NCI-H128 (cell line): Measurements from ENCODE around the gene GPR146.

Experiments
- DNase-seq: peaks from one replicate; lab custom pipeline; 2025; ENCODE audit not compliant: unreplicated experiment; lab: John Stamatoyannopoulos, UW

Gene GPR146

DNA sequence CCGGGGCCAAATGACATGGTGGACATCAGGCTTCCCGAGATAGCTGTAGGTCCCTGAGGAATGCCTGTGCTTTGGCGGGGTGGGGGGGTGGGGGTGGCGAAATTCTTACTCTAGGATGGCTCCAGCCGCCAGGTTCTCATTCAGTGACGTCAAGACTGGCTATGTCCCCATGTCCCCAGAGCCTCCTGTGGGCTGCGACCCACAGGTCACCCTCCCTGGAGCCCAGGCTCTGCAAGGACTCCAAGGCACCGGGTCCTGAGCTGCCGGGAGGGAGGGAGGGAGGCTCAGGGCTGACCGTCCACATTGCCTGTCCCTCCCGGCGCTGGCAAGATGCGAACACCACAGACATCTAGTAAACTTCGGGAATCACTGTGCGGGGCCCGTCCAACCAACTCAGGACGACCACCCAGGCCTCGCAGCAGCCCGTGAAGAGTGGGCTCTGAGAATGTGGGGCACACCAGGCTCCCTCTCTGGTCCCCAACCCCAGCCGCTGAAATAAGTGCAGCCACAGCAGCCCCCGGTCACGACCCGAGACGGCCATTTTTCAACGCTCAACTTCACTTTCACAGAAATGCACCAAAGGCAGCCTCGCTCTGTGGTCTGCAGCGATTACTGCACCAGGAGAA lies 12.6 kb downstream of the GPR146 start:
- no peak for DNase-seq

DNA sequence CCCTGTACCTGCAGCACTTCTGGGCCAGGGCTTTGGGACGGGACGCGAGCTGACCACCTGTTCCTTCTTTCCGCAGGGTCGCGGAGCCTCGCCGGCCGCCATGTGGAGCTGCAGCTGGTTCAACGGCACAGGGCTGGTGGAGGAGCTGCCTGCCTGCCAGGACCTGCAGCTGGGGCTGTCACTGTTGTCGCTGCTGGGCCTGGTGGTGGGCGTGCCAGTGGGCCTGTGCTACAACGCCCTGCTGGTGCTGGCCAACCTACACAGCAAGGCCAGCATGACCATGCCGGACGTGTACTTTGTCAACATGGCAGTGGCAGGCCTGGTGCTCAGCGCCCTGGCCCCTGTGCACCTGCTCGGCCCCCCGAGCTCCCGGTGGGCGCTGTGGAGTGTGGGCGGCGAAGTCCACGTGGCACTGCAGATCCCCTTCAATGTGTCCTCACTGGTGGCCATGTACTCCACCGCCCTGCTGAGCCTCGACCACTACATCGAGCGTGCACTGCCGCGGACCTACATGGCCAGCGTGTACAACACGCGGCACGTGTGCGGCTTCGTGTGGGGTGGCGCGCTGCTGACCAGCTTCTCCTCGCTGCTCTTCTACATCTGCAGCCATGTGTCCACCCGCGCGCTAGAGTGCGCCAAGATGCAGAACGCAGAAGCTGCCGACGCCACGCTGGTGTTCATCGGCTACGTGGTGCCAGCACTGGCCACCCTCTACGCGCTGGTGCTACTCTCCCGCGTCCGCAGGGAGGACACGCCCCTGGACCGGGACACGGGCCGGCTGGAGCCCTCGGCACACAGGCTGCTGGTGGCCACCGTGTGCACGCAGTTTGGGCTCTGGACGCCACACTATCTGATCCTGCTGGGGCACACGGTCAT lies 13.3 kb downstream of the GPR146 start:
- DNase-seq = no peak

DNA sequence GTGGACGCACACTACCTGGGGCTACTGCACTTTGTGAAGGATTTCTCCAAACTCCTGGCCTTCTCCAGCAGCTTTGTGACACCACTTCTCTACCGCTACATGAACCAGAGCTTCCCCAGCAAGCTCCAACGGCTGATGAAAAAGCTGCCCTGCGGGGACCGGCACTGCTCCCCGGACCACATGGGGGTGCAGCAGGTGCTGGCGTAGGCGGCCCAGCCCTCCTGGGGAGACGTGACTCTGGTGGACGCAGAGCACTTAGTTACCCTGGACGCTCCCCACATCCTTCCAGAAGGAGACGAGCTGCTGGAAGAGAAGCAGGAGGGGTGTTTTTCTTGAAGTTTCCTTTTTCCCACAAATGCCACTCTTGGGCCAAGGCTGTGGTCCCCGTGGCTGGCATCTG lies 14.0 kb downstream of the GPR146 start:
- no peak for DNase-seq

DNA sequence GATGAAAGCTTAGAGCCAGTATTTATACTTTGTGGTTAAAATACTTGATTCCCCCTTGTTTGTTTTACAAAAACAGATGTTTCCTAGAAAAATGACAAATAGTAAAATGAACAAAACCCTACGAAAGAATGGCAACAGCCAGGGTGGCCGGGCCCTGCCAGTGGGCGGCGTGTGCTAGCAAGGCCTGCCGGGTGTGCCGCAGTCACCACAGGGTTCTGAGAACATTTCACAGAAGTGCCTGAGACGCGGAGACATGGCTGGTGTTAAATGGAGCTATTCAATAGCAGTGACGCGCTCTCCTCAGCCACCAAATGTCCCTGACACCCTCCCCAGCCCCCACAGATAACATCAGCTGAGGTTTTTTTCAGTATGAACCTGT lies 14.5 kb downstream of the GPR146 start:
- DNase-seq = no peak

DNA sequence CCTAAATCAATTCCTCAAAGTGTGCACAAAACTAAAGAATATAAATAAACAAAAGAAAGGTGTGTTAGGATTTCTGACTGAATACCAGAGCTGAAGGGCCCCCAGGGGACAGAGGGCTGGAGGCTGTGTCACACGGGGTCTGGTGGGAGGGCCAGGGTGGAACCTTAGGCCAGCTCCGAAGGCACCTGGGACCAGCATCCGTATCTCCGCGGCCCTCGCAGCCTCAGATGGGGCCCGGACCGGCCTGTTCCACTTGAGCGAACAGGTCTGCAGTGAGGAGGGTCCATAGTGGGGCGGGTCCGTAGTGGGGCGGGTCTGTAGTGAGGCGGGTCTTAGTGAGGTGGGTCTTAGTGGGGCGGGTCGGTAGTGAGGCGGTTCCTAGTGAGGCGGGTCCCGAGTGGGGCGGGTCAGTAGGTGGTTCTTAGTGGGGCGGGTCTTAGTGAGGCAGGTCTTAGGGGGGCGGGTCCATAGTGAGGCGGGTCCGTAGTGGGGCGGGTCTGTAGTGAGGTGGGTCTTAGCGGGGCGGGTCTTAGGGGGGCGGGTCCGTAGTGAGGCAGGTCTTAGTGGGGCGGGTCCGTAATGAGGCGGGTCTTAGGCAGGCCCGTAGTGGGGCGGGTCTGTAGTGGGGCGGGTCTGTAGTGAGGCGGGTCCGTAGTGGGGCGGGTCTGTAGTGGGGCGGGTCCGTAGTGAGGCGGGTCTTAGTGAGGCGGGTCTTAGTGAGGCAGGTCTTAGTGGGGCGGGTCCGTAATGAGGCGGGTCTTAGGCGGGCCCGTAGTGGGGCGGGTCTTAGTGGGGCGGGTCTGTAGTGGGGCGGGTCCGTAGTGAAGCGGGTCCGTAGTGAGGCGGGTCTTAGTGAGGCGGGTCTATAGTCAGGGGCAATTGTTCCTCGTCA lies 15.1 kb downstream of the GPR146 start:
- no peak for DNase-seq

DNA sequence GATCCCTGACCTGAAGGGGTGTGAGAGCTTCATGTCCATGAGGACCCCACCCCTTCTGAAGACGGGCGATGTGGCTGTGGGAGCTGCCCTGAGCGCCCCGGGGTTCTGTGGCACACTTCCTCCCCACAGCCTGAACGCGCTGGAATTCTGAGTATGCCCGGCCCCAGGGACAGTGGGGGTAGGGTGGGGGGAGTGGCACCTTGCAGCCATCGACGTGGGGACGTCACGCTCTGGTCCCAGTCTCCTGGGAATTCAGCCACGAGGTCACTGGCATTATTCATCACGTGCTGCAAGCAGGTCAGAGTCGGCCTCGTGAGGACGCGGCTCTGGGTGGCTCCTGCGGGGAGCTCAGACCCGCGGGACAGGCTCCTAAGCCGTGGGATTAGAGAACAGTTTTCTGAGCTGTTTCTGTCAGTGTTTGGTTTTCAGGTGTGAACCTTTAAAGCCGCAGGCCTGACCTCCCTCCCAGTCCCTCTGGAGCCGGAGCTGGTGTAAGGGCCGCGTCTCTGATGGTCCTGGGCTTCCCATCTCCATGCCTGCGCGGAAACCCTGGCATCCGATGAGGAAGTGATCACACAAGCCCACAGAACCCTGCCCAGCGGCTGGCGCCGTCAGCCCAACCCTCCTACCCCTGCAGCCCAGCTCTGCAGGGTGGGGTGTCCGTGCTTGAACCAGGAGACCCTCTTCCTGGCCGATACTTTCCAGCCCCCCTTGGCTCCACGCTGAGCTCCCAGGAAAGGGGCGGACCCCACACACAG lies 16.1 kb downstream of the GPR146 start:
- no peak for DNase-seq

DNA sequence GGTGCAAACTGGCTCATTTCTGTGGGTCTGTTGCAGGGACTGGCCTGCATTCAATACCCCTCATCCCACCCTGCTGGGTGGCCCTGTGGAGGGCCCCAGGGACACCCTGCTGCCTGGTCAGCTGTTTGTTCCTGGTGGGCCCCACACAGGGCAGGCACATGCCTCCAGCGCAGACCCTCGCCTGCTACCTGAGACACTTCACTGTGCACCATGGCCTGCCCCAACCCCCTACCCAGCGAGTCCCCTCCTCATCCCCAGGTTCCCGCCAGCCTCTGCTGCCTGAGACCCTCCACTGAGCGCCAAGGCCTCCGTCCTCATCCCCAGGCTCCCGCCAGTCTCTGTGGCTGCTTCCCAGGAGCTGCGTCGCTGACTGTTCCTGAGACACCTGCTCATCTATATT lies 16.8 kb downstream of the GPR146 start:
- no peak for DNase-seq

DNA sequence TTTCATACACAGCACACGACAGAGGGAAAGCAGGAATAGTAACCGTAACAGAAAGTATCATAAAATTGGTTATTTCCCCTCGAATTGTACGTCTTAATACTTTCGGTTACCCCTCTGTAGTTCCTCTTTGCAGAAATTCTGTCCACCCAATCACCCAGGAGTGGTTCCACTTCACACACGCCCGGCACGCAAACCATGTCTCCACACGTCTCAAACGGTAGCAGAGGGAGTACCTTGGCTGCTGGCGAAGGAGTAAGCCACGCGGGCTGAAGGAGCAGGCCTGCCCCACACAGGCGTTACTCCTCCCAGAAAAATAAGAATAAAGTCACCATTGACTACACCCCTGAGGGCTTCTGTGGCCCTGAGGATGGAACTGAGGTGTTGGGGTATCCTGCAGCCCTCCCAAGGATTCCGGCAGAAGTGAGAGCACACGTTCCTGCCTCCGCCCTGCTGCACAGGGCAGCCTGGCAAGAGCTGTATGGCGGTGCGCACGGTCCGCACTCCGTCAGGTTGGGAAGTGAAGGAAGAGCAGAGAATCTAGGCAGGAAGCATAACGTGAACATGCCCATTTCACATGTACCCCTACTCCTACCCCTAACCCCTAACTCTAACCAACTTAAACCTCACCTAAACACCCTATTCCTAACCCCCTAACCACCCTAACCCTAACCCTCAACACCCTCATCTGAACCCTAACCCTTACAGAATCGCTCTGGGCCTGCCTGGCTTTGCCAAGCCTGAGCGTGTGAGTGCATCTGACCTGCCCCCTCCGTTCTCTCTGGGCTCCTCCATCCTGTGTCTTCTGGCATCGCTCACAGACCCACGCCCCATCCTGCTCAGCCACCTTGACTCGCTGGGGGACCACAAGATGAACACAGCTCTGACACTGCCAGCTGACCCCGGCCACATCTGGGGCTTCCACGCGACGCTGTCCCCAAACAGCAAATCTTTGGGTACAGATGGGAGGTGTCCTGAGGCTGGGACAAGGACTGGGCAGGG lies 18.2 kb downstream of the GPR146 start:
- DNase-seq = no peak

DNA sequence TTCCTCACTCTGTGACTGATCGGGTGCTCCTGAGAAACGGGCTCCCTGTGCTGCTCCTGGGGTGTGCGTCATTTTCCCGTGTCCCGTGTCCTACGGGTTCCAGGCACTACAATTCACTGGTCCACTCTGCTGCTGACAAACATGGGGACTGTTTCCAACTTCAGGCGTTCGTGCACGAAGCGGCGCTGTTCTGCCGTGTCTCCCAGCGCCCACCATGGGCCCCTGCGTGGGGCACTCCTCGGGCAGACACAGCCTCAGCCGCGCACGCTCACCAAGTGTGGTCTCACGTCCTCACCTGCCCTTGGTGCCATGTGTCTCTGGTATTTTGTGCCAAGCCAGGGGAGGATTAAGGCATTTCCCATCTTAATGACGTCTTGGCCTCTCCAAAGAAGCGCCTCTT lies 19.0 kb downstream of the GPR146 start:
- no peak for DNase-seq

DNA sequence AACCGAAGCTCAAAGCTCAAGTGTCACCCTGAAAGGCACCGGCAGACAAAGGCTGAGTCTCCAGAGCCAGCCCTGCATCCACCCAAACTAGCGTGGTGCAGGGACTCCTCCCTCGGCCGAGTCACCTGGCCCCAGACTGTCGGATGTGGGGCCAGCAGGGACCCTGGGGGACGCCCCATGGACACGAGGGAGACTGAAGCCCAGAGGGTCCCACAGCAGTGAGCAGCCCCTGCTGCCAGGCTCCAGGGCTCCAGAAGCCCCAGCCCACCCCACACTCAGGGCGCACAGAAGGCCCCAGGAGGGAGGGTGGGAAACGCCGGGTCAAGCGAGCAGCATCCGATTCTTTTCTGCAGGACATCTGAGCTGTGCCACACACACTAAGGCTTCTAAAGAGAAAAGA lies 20.2 kb downstream of the GPR146 start:
- no peak for DNase-seq

DNA sequence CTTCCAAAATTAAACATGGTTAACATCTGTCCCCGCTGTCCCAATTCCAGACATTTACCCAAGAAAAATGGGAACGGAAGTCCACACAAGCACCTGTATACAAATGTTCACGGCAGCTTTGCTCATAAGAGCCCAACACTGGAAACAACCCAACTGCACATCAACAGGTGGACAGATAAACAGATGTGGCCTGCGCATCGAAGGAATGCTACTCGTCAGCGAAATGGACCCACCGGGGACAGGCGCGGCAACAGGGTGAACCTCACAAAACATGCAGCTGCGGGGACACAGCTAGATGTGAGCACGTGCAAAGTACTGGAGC lies 20.9 kb downstream of the GPR146 start:
- DNase-seq = no peak

DNA sequence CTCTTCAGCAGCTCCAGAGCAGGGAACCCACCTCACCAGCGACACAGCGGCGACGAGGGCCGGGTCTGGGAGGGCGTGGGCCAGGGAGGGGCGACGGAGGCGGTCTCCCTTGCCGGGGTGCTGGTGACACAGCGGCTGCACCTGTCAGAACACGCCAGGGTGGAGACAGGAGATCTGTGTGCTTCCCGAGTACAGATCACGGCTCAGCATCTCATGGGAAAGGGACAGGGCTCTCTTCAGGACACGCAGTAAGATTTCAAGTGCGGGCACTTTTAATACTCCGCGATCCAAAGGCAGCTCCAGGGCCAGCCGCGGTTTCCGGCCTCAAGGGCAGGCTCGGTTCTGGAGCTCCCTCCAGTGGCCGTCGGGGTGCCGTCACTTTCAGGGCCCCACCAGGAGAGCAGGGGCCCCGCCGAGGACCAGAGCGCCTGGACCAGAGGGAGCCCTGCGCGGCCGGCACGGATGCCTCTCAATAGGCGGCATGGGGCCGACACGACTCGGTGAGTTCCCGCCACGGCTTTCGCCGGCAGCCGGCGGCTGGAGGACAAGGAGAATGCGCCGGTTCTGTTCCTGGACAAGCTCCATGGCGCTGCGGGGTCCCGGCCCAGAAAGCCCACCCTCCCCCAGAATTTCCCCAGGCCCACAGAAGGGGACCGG lies 21.4 kb downstream of the GPR146 start:
- DNase-seq = peak; percentile 55

DNA sequence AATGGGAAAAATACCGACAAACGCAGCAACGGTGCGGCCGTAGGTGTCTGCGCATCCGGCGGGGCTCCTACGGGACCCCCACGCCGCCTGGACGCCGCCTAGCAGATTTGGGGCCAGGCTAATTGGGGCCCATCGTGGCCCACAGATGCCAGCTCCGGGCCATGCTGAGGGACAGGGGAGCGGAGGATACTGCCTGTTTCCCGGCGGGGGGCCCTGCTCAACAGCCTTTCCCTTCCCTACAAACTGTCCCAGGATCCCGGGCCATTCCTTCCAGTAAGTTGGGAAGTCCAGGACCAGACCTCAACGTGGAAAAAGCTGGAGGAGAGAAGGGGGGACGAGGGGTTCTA lies 21.9 kb downstream of the GPR146 start:
- DNase-seq = no peak

DNA sequence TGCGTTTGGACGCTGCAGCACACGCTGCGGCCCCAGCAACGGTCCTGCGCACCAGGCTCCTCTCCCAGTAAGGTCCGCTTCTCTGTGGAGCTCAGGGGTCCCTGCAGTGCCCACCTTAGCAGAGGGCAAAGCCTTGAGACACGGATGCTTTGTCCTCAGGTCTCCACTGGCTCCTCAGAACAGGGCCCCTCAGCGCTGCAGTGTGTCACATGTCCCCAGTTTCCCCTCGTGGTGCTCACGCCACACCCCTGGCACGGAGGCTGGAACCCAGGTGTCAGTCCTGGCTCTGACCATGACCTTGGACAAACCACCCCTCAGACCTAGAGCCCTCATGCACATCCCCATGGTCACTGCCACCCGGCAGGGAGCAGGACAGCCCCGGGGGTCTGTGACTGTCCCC lies 23.7 kb downstream of the GPR146 start:
- no peak for DNase-seq

DNA sequence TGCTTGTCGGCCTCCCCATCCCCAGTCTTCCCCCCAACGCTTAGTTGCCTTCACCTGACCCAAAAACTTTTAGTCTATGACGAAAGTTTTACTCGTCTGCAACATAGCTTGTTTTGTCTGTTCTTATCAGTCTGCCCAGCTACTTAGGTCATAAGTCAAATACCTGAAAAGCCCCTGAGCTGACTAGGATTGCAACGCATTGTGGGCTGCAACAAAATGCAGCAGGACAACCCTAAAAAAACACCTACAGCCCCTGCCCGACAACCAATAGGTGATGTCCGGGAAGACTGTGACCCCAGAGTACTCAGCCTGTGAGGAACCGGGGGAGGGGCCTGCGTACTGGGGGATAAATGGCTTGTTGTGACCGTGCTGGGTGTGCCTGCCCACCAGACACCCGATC lies 24.3 kb downstream of the GPR146 start:
- DNase-seq = no peak

DNA sequence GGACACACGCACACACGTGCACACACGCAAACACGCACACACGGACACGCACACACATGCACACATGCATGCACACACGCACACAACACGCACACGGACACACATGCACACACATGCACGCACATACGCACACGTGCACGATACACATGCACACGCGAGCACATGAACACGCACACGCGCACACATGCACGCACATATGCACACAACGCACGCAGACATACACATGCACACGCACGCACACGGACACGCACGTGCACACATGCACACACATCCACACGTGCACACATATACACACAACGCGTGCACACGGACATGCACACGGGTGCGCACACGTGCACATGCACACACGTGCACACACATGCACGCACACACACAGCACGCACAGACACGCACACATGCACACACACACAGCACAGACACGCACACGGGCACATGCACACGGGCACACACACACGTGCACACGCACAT lies 26.2 kb downstream of the GPR146 start:
- no peak for DNase-seq

DNA sequence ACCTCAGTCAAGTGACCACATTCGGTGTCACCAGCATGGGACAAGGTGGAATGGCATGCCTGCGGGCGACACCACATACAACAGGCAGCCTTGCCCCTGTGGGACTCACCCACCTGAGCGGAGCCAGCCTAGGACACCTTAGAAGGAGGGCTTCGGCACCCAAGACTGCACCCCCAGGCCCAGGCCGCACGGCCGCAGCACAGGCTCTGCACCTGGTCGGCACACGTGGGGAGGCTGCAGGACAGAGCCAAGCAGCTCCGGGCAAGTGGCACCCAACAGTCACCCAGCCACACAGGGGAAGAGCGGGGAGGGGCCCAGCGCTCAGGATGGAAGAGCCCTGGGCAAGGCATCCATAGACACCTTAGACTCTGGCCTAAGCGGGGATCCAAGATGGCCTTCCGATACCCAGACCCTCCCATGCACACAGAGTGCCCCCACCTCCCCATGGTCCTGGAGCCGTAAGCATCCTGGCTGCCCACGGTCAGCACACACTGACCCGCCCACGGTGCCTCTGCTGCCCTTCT lies 27.4 kb downstream of the GPR146 start:
- DNase-seq = no peak

DNA sequence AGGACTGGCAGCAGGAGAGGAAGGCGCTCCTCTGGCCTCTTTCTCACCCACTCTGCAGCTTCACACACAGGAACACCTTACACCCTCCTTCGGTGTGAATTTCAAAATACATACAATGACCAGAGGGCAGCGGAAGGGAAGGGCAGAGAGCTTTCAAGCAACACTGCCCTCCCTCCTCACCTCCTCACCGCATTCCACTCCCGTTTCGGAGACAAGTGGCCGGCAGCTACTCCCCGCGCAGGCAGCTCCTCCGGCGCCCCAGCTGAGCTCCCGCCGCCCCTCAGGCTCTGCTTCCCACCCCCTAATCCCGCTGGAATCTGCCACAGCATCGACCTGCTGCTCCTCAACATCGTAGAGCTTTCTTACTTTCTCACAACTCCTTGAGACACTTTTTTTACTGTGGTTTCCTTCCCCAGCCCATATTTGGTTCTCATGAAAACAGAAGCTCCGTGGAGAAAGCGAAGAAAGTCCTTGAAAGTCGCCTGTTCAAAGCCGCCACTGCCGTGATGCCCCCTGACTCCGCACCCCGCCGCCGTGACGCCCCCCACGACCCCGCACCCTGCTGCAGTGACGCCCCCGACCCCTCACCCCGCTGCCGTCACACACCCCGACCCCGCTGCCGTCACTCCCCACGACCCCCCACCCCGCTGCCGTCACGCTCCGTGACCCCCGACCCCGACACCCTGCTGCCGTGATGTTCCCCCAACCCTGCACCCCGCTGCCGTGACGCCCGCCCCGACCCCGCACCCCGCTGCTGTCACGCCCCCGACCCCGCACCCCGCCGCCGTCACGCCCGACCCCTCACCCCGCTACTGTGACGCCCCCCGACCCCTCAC lies 29.0 kb downstream of the GPR146 start:
- no peak for DNase-seq
